AG10803 (cell line): ENCODE results near the gene PLXNB3.

ENCODE experiments used
- DNase-seq: peaks from one replicate; pipeline ENCODE4 v3.0.0; 2010; ENCODE audit warnings: low read depth
- H3K4me3 ChIP-seq: 2 replicates; pipeline ENCODE4 v1.5.1; 2011; ENCODE audit warnings: mild to moderate bottlenecking, low read length, control low read depth
- TF ChIP-seq, protein P1 (sequence below): conservative IDR thresholded peaks from 2 replicates; pipeline ENCODE4 v1.5.1; 2011; ENCODE audit warnings: mild to moderate bottlenecking, low read length, control low read depth, inconsistent platforms

The PLXNB3 gene

DNA sequence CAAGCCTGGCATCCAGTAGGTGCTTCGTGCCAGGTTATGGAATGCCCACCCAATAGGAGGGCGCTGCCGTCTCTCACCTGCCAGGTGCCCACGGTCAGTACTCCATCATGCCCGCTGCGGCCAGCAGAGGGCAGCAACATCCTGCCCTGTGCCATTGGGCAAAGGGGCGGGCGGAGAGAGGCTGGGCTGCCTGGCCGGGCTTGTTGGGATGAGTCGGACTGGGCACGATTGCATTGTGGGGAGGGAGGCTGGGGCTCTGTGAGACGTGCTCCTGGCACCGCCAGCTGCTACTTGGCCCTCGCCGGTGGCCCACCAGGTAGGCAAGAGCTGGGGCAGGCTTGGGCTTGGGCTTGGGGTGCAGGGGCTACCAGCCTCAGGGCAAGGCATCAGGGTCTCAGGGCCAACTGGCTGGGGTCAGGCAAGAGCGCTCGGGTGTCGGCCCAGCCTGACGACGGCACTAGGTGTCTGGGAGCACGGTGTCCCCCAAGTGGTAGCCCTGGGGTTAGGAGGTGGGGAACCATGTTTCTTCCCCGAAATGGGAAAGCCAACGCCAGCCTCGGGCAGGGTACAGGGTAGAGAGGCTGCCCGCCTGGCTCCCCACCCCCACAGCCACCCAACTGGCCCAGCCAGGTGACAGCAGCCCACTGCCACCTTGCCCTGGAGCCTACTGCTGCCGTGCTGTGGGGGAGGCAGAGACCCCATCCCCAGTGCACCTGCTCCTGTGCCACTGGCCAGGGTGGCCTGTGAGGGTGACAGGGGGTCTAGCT, at the start of gene PLXNB3:
PLXNB3 (plus strand) TSS at position 261 of the 767 bp plus-strand sequence. CDS start 1,287 bp downstream, outside the sequence.
- peak; percentile 72 for DNase-seq
- H3K4me3 ChIP-seq = peak within 1 kb of the TSS; percentile 61
- TF ChIP-seq, protein P1, sequence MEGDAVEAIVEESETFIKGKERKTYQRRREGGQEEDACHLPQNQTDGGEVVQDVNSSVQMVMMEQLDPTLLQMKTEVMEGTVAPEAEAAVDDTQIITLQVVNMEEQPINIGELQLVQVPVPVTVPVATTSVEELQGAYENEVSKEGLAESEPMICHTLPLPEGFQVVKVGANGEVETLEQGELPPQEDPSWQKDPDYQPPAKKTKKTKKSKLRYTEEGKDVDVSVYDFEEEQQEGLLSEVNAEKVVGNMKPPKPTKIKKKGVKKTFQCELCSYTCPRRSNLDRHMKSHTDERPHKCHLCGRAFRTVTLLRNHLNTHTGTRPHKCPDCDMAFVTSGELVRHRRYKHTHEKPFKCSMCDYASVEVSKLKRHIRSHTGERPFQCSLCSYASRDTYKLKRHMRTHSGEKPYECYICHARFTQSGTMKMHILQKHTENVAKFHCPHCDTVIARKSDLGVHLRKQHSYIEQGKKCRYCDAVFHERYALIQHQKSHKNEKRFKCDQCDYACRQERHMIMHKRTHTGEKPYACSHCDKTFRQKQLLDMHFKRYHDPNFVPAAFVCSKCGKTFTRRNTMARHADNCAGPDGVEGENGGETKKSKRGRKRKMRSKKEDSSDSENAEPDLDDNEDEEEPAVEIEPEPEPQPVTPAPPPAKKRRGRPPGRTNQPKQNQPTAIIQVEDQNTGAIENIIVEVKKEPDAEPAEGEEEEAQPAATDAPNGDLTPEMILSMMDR = peak; percentile 70

DNA sequence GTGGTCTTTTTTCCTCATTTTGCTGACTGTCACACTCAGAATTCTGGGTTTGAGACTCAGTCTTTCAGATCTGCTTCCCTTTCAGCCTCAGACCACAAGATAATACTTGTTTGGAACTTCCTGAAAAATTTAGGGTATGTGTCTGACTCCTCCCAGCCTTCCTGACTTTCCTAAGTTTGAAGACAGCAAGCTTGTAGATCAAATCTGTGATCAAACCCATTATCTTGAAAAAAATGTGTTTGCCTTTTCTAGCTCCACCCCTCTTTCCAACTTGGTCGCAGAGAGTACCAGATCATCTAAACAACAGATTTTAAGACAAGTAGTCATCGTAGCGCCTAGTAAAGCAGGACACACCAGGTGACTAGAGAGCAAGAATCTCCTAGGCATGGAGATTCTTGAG, 49.8 kb upstream of the PLXNB3 start:
- no peak for DNase-seq
- TF ChIP-seq, protein P1 = no peak
- H3K4me3 ChIP-seq = no peak overlapping the region

DNA sequence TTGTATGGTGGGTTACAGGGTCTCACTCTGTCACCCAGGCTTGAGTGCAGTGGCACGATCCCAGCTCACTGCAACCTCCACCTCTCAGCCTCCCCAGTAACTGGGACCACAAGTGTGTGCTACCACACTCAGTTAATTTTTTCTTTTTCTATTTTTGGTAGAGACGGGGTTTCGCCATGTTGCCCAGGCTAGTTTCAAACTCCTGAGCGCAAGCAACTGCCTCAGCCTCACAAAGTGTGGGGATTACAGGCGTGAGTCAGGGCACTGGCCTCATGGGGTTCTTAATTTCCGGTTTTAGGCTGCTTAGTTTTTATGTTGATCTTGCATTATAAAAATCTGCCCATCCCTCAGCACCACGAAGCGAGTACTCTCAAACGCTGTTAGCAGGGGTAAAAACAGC, 46.6 kb upstream of the PLXNB3 start:
- no peak for DNase-seq
- TF ChIP-seq, protein P1 = no peak
- no peak overlapping the region for H3K4me3 ChIP-seq

DNA sequence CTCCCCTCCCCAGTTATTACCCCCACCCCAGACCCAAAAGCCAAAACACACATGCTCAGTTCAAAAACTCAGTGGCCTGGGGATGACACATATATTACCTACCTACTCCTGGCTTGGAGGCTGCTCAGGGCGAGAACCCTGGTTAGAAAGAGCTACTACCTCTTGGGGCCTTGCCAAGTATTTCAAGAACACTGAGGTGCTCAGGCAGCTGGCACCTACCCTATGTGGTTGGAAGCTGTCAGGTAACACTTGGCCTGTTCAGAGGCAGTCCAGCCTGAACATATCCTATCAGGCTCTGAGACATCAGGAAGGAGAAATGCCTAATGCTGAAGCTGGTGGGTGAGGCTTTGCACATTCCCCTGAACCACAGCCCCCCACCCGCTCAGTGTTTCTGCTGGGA, 44.8 kb upstream of the PLXNB3 start:
- TF ChIP-seq, protein P1 = no peak
- H3K4me3 ChIP-seq = no peak overlapping the region
- DNase-seq = no peak

DNA sequence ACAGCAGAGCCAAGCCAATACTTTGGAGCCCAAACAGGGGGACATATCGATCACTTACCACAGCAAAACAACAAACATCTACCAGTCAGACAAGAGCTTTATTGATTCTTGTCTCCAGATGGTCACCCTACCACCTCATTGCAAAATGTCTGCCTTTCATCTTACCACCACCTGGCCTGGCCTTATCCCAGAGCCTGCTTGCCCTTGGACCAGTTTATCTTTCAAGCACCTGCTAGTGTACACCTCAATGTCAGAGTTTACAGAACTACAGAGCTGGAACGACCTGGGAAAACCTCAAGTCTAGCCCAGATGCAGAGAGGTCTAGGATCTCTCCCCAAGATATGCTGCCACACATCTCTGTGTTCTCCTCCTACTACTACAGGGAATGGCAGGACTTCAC, 44.3 kb upstream of the PLXNB3 start:
- DNase-seq = no peak
- TF ChIP-seq, protein P1 = no peak

DNA sequence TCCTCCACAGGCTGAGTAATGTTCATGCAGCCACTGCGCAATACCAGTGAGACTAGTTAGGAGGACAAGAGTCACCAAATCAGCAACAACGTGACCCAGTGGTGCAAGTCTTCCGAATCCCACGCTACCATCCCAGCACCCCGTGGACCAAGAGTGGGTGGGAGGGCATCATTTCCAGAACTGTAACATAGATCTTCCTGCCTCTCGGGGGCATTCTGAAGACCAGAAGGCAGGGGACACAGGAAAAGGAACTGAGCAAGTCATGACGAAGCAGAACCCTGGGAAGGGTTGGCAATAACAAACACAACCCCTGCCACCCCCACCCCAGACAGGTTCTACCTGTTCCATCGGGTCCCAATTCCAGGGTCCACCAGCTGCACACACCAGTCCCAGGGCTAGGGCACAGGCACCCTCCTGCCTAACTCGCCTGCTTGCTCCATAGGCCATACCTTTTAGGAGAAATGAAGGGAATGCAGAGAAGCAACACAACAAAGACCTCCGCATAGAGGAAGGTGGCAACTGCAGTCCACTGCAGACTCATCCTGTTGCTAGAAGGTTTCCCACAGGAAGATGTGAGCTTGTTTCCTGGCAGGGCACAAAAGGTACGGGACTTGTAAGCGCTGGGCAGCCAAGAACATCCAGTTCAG, 41.2 kb upstream of the PLXNB3 start:
- H3K4me3 ChIP-seq = peak overlapping the region; percentile 69
- TF ChIP-seq, protein P1 = no peak
- DNase-seq = no peak

More for the DNA sequence above, 44.3 kb upstream of the PLXNB3 start:
- H3K4me3 ChIP-seq = no peak overlapping the region
